Thyroid gland (tissue), 4 donors: ENCODE results near the gene MAP3K9.

Experiments
- CTCF ChIP-seq, 6 experiments: fragments of 200-600 bp in 3 of 6; fragments of 450-650 bp in 3 of 6; sonication (generic) in 3 of 6; IDR thresholded peaks; one replicate each; pipeline ENCODE4 v1.5.1; 2016 to 2019; ENCODE audit warnings: antibody characterized with exemption in 6 of 6, mild to moderate bottlenecking in 2 of 6, inconsistent platforms in 1 of 6, moderate library complexity in 1 of 6
- POLR2A ChIP-seq, 2 donors: fragments of 450-650 bp; IDR thresholded peaks; one replicate each; pipeline ENCODE4 v1.6.1; 2017; ENCODE audit warnings: antibody characterized with exemption in 2 of 2, mild to moderate bottlenecking in 2 of 2, moderate library complexity in 1 of 2

DNA sequence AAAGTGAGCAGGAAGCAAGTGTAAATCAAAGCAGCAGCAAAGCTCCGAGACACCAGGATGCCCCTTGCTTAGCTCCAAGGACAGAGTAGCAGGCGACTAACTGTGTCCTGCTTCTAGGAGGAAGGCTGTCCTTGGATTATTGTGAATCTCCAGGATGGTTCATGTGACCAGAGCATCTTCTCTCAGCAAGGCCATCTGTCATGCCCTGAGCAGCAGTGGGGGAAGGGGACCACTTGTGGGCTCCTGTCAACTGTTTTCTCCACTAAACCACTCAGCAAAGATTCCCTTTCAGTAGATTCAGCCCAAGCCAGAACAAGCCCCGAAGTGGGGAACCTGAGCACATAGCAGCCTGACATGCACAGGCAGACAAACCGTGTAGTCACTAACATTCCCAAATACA lies 19.4 kb downstream of the MAP3K9 start:
- TF ChIP-seq POLR2A (IDR thresholded peaks at IDR 0.05): no peak
- TF ChIP-seq CTCF (IDR thresholded peaks at IDR 0.05): no peak
